Measurements from ENCODE around the gene XBP1. TPM values are rescaled to one million over a fixed set of nuclear protein-coding genes. Genes with fewer than 3 reads are reported as not detected.

Gene XBP1
- total and polyA plus RNA-seq, 2 of the 8 experiments (the other 6 are each of a cell fraction or from before 2014, with no cell fraction given): 99.8 to 131 TPM

DNA sequence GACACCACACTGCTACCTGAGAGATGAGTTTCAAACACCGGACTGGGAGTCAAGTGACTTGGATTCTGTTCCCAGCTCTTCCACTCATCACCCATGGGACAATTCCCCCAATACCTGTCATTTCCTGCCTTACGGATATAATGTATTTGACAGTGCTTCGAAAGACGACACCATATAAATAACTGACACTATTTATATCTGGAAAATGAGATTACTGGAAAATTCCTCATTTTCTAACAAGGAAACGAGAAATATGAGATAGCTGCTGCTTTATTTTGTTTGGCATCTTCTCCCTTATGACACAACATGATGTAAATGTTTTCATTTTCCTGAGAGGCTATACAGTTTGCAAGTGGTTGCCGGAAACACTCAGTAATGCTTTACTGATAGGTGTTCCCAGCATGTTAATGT is 49.9 kb downstream of the XBP1 start (continued):
- TF ChIP-seq, protein P1, sequence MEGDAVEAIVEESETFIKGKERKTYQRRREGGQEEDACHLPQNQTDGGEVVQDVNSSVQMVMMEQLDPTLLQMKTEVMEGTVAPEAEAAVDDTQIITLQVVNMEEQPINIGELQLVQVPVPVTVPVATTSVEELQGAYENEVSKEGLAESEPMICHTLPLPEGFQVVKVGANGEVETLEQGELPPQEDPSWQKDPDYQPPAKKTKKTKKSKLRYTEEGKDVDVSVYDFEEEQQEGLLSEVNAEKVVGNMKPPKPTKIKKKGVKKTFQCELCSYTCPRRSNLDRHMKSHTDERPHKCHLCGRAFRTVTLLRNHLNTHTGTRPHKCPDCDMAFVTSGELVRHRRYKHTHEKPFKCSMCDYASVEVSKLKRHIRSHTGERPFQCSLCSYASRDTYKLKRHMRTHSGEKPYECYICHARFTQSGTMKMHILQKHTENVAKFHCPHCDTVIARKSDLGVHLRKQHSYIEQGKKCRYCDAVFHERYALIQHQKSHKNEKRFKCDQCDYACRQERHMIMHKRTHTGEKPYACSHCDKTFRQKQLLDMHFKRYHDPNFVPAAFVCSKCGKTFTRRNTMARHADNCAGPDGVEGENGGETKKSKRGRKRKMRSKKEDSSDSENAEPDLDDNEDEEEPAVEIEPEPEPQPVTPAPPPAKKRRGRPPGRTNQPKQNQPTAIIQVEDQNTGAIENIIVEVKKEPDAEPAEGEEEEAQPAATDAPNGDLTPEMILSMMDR (IDR thresholded peaks at IDR 0.05; ENCODE audit: control extremely low read depth in 1 of 3, insufficient read depth in 1 of 3, low read depth in 1 of 3, low read length in 3 of 3): no peak
- TF ChIP-seq POU5F1 (IDR thresholded peaks at IDR 0.05; ENCODE audit: low read depth, low read length) (no peak), NANOG (IDR thresholded peaks at IDR 0.05; ENCODE audit: insufficient read depth, low read depth, low read length, poor library complexity, severe bottlenecking) (no peak)
- TF ChIP-seq, protein P2, sequence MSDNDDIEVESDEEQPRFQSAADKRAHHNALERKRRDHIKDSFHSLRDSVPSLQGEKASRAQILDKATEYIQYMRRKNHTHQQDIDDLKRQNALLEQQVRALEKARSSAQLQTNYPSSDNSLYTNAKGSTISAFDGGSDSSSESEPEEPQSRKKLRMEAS (IDR thresholded peaks at IDR 0.05): no peak

Small RNA genes within 50 kb of the gene (small RNA-seq; reads per million reads assigned to genes)
- not detected for gene Z93930.1 (ENCODE audit: insufficient read depth)

Other genes starting within 250 kb of the XBP1 start
- 12.6 and 13.1 TPM in 2 replicates for gene TTC28, start 120.7 kb downstream of the XBP1 start, total RNA-seq (2021; fragmentation: NEBNext Ultra II Directional; extraction: Animal tissue kit (Norgen Biotek cat#: 25700))
- 2.6 and 6.5 TPM in 2 replicates for gene TTC28, start 120.7 kb downstream of the XBP1 start, polyA plus RNA-seq (2011; rRNA removed)
- 73.8 and 74.9 TPM in 2 replicates for gene CHEK2, start 58.7 kb downstream of the XBP1 start, total RNA-seq (2021; fragmentation: NEBNext Ultra II Directional; extraction: Animal tissue kit (Norgen Biotek cat#: 25700))
- 89.5 and 109 TPM in 2 replicates for gene CHEK2, start 58.7 kb downstream of the XBP1 start, polyA plus RNA-seq (2011; rRNA removed)
- gene HSCB, start 58.5 kb downstream of the XBP1 start, total RNA-seq (2021; fragmentation: NEBNext Ultra II Directional; extraction: Animal tissue kit (Norgen Biotek cat#: 25700)): 15.4 and 16.6 TPM in 2 replicates
- gene HSCB, start 58.5 kb downstream of the XBP1 start, polyA plus RNA-seq (2011; rRNA removed): 14.7 and 16.1 TPM in 2 replicates
- gene CCDC117, start 27.9 kb downstream of the XBP1 start, total RNA-seq (2021; fragmentation: NEBNext Ultra II Directional; extraction: Animal tissue kit (Norgen Biotek cat#: 25700)): 40.4 and 43.1 TPM in 2 replicates
- gene CCDC117, start 27.9 kb downstream of the XBP1 start, polyA plus RNA-seq (2011; rRNA removed): 5.9 and 9.1 TPM in 2 replicates
- gene ZNRF3, start 83.0 kb upstream of the XBP1 start, total RNA-seq (2021; fragmentation: NEBNext Ultra II Directional; extraction: Animal tissue kit (Norgen Biotek cat#: 25700)): 20.6 and 21.7 TPM in 2 replicates
- 14.1 and 21.0 TPM in 2 replicates for gene ZNRF3, start 83.0 kb upstream of the XBP1 start, polyA plus RNA-seq (2011; rRNA removed)

Data from H1 (cell line).